Measurements from ENCODE around the gene GPC1. TPM values are rescaled to one million over a fixed set of nuclear protein-coding genes. Genes with fewer than 3 reads are reported as not detected.

The GPC1 gene
- total RNA-seq, 1 experiment from 2014 or later: 20.1 TPM

DNA sequence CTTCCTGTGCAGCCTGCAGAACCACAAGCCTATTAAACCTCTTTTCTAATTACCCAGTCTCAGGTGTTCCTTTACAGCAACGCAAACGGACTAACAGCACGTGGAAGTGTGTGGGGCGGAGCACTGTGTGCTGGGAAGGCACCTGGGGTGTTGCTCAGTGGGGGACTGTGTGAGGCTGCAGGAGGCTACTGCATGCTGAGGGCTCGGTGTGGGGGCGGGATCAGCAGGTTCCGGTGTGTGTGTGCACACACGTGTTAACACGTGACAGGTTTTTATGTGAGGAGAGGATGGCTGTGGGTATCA is 63.4 kb downstream of the GPC1 start:
- no peak for DNase-seq (ENCODE audit: low read depth)

DNA sequence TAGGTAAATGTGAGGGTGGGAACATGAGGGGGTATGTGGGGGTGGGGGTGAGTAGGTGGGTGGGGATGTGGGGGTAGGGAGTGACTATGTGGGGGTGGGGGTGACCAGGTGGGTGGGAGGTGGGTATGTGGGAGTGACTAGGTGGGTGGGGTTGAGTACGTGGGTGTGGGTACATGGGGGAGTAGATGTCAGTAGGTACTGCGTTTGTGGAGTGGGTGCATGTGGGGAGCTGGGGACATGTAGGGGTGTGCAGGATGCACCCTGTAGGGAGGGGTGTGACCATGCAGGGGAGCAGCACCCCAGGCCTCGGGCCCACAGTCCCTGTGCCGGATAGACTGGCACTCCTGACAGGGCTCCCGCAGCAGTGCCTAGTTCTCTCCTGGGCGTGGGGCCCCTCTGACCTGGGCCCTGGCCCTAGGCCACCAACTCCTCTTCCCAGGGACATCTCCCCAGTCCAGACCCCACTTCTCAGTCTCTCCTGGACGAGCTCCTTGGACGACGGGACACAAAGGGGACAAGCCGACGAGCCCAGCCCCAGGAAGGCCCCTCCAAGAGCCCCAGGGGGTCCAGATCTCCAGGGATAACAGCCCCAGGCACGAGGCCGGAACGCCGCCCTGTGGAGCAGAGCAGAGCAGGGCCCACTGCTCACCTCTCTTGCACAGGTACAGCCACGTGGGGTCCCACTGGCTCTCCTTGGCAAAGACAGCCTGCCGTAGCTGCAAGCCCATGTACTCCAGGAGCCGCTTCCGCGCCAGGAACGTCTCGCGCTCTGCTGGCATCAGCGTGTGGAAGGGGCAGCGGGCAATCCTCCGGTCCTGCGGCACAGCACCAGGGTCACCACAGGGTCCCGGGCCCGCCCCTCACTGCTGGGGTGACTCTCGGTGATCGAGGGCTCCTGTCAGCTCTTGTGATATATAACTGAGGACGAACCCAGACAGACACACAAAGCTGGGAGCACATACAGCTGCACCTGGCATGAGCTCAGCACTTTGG is 64.1 kb downstream of the GPC1 start:
- no peak for DNase-seq (ENCODE audit: low read depth)

GRCh38 chr2:240500561-240501423 is 65.3 kb downstream of the GPC1 start:
- no peak for DNase-seq (ENCODE audit: low read depth)

DNA sequence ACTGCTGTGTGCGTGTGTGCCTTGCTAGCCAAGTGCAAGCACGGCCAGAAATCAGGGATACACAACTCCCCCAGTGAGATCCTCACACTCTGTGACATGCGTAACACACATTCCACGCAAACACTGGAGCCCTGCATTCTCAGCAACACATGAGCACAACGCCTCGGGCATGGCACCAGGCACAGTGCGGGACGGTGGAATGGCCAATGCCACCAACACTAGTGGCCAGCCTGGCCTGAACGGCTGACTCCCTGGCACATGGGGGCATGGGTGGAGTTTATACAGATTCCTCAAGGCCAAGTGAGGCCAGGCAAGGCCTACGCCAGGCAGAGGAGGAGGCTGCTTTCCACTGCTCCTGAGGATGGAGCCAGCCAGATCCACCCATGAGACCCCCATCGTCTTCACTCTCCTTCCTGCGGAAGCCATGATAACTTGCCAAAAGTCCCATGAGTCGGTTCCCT is 66.1 kb downstream of the GPC1 start:
- DNase-seq (ENCODE audit: low read depth): no peak

GRCh38 chr2:240502059-240502429 is 66.6 kb downstream of the GPC1 start:
- no peak for DNase-seq (ENCODE audit: low read depth)

GRCh38 chr2:240502430-240503121 is 67.1 kb downstream of the GPC1 start:
- no peak for DNase-seq (ENCODE audit: low read depth)

- no peak for DNase-seq (ENCODE audit: low read depth)
Observed at GRCh38 chr2:240503375-240503774, 67.9 kb downstream of the GPC1 start.

GRCh38 chr2:240503848-240504247 is 68.4 kb downstream of the GPC1 start:
- DNase-seq (ENCODE audit: low read depth): no peak

- no peak for DNase-seq (ENCODE audit: low read depth)
Observed at GRCh38 chr2:240505910-240506309, 70.4 kb downstream of the GPC1 start.

DNA sequence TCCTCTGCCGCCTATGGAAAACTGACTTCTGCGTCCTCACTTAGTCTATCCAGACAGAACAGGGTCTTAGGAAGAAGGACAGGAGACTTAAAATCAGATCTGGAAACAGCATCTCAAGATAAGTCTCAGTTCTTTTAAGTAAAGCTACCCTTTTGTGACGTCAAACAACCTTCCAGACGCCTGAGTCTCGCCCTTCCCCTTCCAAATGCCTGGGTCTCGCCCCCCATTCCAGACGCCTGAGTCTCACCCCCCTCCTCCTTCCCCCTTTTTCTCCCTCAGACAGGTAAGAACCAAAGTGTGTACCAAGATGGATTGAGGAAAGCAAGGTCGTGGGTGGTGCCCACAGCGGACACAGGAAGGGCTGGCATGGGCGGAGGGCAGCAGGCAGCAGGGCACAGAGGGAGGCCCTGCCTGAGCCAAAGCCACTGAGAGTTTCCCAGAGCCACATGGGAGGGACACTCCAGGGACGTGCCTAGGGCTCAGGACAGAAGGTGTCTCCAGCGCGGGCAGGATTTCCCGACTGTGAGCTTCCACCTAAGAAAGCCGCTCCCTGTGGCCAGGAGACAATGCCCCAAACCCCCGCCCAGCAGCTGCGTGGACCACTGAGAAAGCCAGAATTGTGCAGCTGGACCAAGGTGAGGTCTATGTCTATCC is 71.1 kb downstream of the GPC1 start:
- DNase-seq (ENCODE audit: low read depth): no peak

DNA sequence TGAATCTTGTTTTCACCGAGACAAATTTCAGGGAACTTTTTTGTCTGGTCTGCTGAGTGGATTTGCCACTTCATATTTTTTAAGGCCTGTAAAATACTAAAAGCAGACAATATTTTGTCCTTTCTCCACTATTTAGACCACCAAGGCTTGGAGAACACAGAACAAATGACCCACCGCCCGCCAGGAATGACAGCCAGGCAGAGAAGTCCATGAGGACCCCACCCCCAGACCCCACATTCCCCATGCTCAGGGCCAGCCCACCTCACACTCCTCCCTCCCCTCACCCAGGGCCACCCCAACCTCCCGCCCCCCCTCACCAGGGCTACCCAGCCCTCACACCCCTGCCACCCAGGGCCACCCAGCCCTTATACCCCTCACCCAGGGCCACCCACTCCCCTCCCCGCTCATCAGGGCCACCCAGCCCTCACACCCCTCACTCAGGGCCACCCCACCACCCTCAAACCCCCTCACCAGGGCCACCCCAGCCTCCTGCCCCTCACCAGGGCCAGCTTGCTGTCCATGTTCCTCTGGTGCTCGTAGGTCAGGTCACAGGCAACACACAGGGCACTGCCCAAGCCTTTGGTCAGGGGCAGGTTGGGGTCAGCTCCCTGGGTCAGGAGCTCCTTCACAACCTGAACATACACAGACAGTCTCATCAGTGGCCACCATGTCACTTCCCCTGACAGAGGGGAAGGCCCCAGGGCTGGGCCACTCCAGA is 71.8 kb downstream of the GPC1 start:
- no peak for DNase-seq (ENCODE audit: low read depth)

- no peak for DNase-seq (ENCODE audit: low read depth)
Observed at GRCh38 chr2:240507778-240508251, 72.4 kb downstream of the GPC1 start.

- DNase-seq (ENCODE audit: low read depth): no peak
Observed at GRCh38 chr2:240508832-240509545, 73.5 kb downstream of the GPC1 start.

DNA sequence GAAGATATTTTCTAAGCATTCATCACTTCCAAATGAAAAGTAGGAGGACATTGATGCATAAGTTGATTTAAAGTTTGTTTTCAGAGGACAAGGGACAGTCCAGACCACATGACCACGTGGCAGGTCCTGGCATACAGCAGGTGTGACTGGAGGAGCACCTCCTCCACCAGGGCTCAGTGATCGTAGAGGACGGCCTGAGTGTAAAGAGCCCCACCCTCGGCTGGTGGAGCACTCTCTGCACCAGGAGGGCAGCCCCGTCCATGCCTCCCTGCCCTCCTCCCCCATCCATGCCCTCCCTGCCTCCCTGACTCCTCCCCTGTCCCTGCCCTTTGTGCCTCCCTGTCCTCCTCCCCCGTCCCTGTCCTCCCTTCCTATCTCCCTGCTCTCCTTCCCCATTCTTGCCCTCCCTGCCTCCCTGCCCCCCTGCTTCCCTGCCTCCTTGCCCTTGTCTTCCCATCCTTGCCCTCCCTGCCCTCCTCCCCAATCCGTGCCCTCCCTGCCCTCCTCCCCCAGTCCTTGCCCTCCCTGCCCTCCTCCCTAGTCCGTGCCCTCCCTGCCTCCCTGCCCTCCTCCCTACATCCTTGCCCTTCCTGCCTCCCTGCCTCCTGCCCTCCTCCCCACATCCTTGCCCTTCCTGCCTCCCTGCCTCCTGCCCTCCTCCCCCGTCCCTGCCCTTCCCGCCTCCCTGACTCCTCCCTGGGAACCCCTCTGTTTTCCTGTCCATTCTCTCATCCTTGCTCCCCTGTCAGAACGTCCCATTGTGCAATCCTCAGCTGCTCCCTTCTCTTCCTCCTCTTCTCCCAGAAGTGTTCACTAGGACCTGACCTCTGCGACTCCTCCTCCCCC is 74.4 kb downstream of the GPC1 start:
- no peak for DNase-seq (ENCODE audit: low read depth)

GRCh38 chr2:240510513-240511210 is 75.2 kb downstream of the GPC1 start:
- no peak for DNase-seq (ENCODE audit: low read depth)

GRCh38 chr2:240511351-240512108 is 76.1 kb downstream of the GPC1 start:
- no peak for DNase-seq (ENCODE audit: low read depth)

DNA sequence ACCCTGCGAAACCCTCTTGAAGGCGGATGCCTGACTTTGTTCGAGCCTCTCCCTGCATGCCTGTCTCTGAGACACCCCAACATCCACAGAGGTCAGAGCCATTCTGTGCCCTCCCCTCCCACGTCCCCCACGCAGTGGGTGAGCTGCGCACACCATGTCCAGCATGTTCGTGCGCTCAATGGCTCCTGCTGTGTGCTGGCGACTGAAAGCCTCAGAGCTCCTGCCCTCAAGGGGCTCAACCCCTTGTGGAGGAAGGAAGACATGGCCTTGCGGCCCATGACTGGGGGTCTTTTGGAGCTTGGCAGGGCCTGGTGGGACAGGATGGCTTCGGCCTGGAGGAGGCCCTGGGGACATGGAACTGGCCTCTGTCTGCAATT is 76.6 kb downstream of the GPC1 start:
- DNase-seq (ENCODE audit: low read depth): no peak

Measured in Daoy (cell line).